WTC11 (cell line): Measurements from ENCODE around the gene CLCN6. TPM values are rescaled to one million over a fixed set of nuclear protein-coding genes. Genes with fewer than 3 reads are reported as not detected.
A peak's percentile ranks its signal among the peaks of the same experiment; 100 is the strongest.

Experiments
- ATAC-seq: fragments of 200-7000 bp; cut with Tn5 transposase; 2 replicates; pipeline ENCODE4 v1.10.0; 2021; ENCODE audit warnings: mild to moderate bottlenecking, moderate library complexity
- Bru-seq: library from RNA; stranded (reverse); fragments of 400-500 nt; gene quantifications from one replicate; lab custom pipeline; 2021; lab: Mats Ljungman, UMichigan
- CTCF ChIA-PET: fragments of 300-600 bp; sonication (Branson Sonifier 250); formaldehyde crosslinking; loops from one replicate; lab custom pipeline; 2021; ENCODE audit warnings: antibody characterized with exemption; lab: Charles Lee
- POLR2A ChIA-PET: fragments of 350-600 bp; sonication (Branson Sonifier 250); formaldehyde crosslinking; loops from one replicate; lab custom pipeline; 2021; ENCODE audit warnings: antibody characterized with exemption; lab: Charles Lee
- DNase-seq: peaks from one replicate; pipeline ENCODE4 v3.0.0; 2021; ENCODE audit warnings: low spot score
- H3K27ac Mint-ChIP-seq: 2 replicates; pipeline ENCODE4 v1.8.0; 2021; ENCODE audit warnings: mixed read lengths
- H3K27me3 Mint-ChIP-seq: 2 replicates; pipeline ENCODE4 v1.8.0; 2021; ENCODE audit warnings: low read depth, mild to moderate bottlenecking, moderate library complexity, mixed read lengths
- H3K36me3 Mint-ChIP-seq: 2 replicates; pipeline ENCODE4 v1.8.0; 2021; ENCODE audit warnings: mixed read lengths
- H3K4me1 Mint-ChIP-seq: 2 replicates; pipeline ENCODE4 v1.8.0; 2022; ENCODE audit warnings: mixed read lengths
- H3K4me3 Mint-ChIP-seq: 2 replicates; pipeline ENCODE4 v1.8.0; 2021; ENCODE audit warnings: mild to moderate bottlenecking, moderate library complexity, mixed read lengths
- H3K9me3 Mint-ChIP-seq: 2 replicates; pipeline ENCODE4 v1.8.0; 2021; ENCODE audit warnings: mixed read lengths
- ATF1 ChIP-seq: sonication (generic); formaldehyde crosslinking; IDR thresholded peaks from 2 replicates; pipeline ENCODE4 v1.8.1; 2023; ENCODE audit warnings: mild to moderate bottlenecking, moderate library complexity, missing genetic modification reagents
- FOXJ3 ChIP-seq: sonication (generic); formaldehyde crosslinking; IDR thresholded peaks from 2 replicates; pipeline ENCODE4 v1.9.0; 2021; ENCODE audit warnings: missing genetic modification reagents, mild to moderate bottlenecking, borderline replicate concordance
- GABPB1 ChIP-seq: sonication (generic); formaldehyde crosslinking; IDR thresholded peaks from 2 replicates; pipeline ENCODE4 v1.8.1; 2023; ENCODE audit warnings: mild to moderate bottlenecking, missing genetic modification reagents
- NR3C1 ChIP-seq: sonication (generic); formaldehyde crosslinking; conservative IDR thresholded peaks from 2 replicates; pipeline ENCODE4 v1.8.1; 2023; ENCODE audit warnings: low read depth, mild to moderate bottlenecking, missing genetic modification reagents
- SP1 ChIP-seq: sonication (generic); formaldehyde crosslinking; conservative IDR thresholded peaks from 2 replicates; pipeline ENCODE4 v1.8.1; 2022; ENCODE audit warnings: missing genetic modification reagents
- TEAD1 ChIP-seq: sonication (generic); formaldehyde crosslinking; IDR thresholded peaks from 2 replicates; pipeline ENCODE4 v1.8.0; 2022; ENCODE audit warnings: mild to moderate bottlenecking, missing genetic modification reagents
- ZNF138 ChIP-seq: sonication (generic); formaldehyde crosslinking; conservative IDR thresholded peaks from 2 replicates; pipeline ENCODE4 v1.8.1; 2022; ENCODE audit warnings: mild to moderate bottlenecking, moderate library complexity, missing genetic modification reagents
- long read RNA-seq, 3 experiments: library from RNA in 1 of 3; library from capped mRNA in 1 of 3; library from polyadenylated mRNA in 1 of 3; unstranded in 2 of 3; stranded (forward) in 1 of 3; transcript quantifications; one replicate each; pipeline ENCODE4 v2.0.0, GENCODE V29; 2021
- total RNA-seq: library from RNA; stranded (reverse); gene quantifications from 3 replicates; pipeline ENCODE4 v1.2.3, GENCODE V29; 2021
- TF ChIP-seq, protein P1 (sequence below): sonication (generic); formaldehyde crosslinking; IDR thresholded peaks from 2 replicates; pipeline ENCODE4 v1.8.0; 2022; ENCODE audit warnings: missing genetic modification reagents
- TF ChIP-seq, protein P2 (sequence below): sonication (generic); formaldehyde crosslinking; IDR thresholded peaks from 2 replicates; pipeline ENCODE4 v1.8.1; 2023; ENCODE audit warnings: mild to moderate bottlenecking, missing genetic modification reagents
- TF ChIP-seq, protein P3 (sequence below): sonication (generic); formaldehyde crosslinking; IDR thresholded peaks from 2 replicates; pipeline ENCODE4 v1.8.1; 2023; ENCODE audit warnings: mild to moderate bottlenecking, missing genetic modification reagents
- TF ChIP-seq, protein P4 (sequence below): sonication (generic); formaldehyde crosslinking; IDR thresholded peaks from 2 replicates; pipeline ENCODE4 v1.8.0; 2023; ENCODE audit warnings: mild to moderate bottlenecking, missing genetic modification reagents
- TF ChIP-seq, protein P5 (sequence below): sonication (generic); formaldehyde crosslinking; IDR thresholded peaks from 2 replicates; pipeline ENCODE4 v1.8.0; 2023; ENCODE audit warnings: missing genetic modification reagents, mild to moderate bottlenecking, borderline replicate concordance
- TF ChIP-seq, protein P6 (sequence below): sonication (generic); formaldehyde crosslinking; IDR thresholded peaks from 2 replicates; pipeline ENCODE4 v1.8.0; 2022; ENCODE audit warnings: mild to moderate bottlenecking, missing genetic modification reagents

The CLCN6 gene, protein sequence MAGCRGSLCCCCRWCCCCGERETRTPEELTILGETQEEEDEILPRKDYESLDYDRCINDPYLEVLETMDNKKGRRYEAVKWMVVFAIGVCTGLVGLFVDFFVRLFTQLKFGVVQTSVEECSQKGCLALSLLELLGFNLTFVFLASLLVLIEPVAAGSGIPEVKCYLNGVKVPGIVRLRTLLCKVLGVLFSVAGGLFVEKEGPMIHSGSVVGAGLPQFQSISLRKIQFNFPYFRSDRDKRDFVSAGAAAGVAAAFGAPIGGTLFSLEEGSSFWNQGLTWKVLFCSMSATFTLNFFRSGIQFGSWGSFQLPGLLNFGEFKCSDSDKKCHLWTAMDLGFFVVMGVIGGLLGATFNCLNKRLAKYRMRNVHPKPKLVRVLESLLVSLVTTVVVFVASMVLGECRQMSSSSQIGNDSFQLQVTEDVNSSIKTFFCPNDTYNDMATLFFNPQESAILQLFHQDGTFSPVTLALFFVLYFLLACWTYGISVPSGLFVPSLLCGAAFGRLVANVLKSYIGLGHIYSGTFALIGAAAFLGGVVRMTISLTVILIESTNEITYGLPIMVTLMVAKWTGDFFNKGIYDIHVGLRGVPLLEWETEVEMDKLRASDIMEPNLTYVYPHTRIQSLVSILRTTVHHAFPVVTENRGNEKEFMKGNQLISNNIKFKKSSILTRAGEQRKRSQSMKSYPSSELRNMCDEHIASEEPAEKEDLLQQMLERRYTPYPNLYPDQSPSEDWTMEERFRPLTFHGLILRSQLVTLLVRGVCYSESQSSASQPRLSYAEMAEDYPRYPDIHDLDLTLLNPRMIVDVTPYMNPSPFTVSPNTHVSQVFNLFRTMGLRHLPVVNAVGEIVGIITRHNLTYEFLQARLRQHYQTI
- total RNA-seq (20.0 to 22.3 TPM (median 20.8 TPM) in 3 replicates), Bru-seq, nascent RNA (percentile 80 among the genes with signal in this experiment)
- long read RNA-seq, experiment 1, full-length matches to known transcripts: 25 of 92 reads
- long read RNA-seq, experiment 1, partial matches to known transcripts: 26 of 92 reads
- long read RNA-seq, experiment 1, other reads (novel, unspliced or antisense): 41 of 92 reads
- long read RNA-seq, experiment 2, full-length matches to known transcripts: 4 of 21 reads
- long read RNA-seq, experiment 2, partial matches to known transcripts: 11 of 21 reads
- long read RNA-seq, experiment 2, other reads (novel, unspliced or antisense): 6 of 21 reads
- long read RNA-seq, experiment 3, partial matches to known transcripts: 8 of 10 reads
- long read RNA-seq, experiment 3, other reads (novel, unspliced or antisense): 1 of 10 reads

DNA sequence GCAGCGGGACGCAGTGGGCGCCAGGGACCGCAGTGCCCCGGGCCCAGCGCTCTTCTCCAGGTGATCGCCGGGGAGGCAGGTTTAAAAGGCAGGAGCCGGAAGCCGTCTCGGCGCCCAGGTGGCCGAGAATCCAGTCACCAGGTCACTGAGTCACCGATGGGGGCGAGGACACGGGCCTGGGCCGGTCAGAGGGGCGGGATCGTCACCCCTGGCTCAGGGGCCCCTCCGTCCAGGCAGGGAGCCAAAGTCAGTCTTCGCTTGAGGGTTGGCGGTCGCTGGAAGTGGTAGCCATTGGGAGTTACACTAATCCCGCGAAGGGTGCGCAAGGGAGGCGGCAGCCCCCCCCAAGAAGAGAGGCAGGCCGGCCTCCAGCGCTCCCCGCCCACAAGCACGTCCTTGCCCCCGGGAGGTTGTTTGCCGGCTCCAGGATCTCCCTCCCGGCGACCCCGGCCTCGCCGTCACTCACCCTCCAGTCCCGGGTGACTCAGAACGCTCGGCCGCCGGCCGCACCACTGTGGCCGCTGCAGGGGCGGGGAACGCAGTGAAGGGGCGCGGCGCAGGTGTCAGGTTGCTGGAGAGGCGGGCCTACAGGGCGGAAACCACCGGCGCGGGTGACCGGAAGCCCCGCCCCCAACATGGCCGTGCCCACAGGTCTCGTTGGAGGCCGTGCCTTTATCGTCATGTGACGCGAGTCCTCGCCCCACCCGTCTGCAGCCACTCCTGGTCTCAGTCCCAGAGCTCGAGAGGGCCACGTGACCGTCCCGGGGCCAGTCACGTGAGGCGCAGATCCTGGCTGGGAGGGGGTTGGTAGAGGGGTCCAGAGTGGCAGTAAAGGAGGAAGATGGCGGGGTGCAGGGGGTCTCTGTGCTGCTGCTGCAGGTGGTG lies at the start of gene CLCN6, which contains the start of gene MTHFR:
Gene CLCN6 (plus strand): TSS at position 770 of the 885 bp plus-strand sequence. CDS start 72 bp downstream, at position 842.
Gene MTHFR (minus strand): TSS at position 543 of the 885 bp plus-strand sequence. CDS start 2,848 bp downstream, outside the sequence.
- Mint-ChIP-seq H3K27me3 (no peaks in the 10 kb centered on the region), H3K9me3 (no peaks in the 10 kb centered on the region), H3K27ac (peak within 1 kb of the TSS; percentile 99), H3K36me3 (peaks cover 25% of the 10 kb centered on the region), H3K4me1 (peaks cover 57% of the 10 kb centered on the region), H3K4me3 (peak within 1 kb of the TSS; percentile 99)
- CTCF ChIA-PET: interaction anchor here (1.2 to 4.3 kb wide), 6 partner anchors 19 to 161 kb away, joined by 3 to 98 read pairs (median 5); no protein-coding TSS in a partner anchor
- DNase-seq (peak; percentile 100), ATAC-seq (peak; percentile 83)
- POLR2A ChIA-PET: interaction anchor here (0.6 to 1.5 kb wide), 4 partner anchors 19 to 487 kb away, joined by 3 to 8 read pairs (median 4); partner anchors contain the start of gene PLOD1
- TF ChIP-seq ZNF138 (CRISPR knock-in tag) (no peak), ATF1 (CRISPR knock-in tag) (no peak), GABPB1 (CRISPR knock-in tag) (no peak), NR3C1 (no peak), SP1 (CRISPR knock-in tag) (peak; percentile 99), FOXJ3 (no peak), TEAD1 (peak; percentile 34; the same call in 1 of the 2 replicates)
- TF ChIP-seq, protein P1, sequence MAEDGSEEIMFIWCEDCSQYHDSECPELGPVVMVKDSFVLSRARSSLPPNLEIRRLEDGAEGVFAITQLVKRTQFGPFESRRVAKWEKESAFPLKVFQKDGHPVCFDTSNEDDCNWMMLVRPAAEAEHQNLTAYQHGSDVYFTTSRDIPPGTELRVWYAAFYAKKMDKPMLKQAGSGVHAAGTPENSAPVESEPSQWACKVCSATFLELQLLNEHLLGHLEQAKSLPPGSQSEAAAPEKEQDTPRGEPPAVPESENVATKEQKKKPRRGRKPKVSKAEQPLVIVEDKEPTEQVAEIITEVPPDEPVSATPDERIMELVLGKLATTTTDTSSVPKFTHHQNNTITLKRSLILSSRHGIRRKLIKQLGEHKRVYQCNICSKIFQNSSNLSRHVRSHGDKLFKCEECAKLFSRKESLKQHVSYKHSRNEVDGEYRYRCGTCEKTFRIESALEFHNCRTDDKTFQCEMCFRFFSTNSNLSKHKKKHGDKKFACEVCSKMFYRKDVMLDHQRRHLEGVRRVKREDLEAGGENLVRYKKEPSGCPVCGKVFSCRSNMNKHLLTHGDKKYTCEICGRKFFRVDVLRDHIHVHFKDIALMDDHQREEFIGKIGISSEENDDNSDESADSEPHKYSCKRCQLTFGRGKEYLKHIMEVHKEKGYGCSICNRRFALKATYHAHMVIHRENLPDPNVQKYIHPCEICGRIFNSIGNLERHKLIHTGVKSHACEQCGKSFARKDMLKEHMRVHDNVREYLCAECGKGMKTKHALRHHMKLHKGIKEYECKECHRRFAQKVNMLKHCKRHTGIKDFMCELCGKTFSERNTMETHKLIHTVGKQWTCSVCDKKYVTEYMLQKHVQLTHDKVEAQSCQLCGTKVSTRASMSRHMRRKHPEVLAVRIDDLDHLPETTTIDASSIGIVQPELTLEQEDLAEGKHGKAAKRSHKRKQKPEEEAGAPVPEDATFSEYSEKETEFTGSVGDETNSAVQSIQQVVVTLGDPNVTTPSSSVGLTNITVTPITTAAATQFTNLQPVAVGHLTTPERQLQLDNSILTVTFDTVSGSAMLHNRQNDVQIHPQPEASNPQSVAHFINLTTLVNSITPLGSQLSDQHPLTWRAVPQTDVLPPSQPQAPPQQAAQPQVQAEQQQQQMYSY (CRISPR knock-in tag): peak; percentile 55; the same call in 1 of the 2 replicates
- TF ChIP-seq, protein P2, sequence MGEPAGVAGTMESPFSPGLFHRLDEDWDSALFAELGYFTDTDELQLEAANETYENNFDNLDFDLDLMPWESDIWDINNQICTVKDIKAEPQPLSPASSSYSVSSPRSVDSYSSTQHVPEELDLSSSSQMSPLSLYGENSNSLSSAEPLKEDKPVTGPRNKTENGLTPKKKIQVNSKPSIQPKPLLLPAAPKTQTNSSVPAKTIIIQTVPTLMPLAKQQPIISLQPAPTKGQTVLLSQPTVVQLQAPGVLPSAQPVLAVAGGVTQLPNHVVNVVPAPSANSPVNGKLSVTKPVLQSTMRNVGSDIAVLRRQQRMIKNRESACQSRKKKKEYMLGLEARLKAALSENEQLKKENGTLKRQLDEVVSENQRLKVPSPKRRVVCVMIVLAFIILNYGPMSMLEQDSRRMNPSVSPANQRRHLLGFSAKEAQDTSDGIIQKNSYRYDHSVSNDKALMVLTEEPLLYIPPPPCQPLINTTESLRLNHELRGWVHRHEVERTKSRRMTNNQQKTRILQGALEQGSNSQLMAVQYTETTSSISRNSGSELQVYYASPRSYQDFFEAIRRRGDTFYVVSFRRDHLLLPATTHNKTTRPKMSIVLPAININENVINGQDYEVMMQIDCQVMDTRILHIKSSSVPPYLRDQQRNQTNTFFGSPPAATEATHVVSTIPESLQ (CRISPR knock-in tag): no peak
- TF ChIP-seq, protein P3, sequence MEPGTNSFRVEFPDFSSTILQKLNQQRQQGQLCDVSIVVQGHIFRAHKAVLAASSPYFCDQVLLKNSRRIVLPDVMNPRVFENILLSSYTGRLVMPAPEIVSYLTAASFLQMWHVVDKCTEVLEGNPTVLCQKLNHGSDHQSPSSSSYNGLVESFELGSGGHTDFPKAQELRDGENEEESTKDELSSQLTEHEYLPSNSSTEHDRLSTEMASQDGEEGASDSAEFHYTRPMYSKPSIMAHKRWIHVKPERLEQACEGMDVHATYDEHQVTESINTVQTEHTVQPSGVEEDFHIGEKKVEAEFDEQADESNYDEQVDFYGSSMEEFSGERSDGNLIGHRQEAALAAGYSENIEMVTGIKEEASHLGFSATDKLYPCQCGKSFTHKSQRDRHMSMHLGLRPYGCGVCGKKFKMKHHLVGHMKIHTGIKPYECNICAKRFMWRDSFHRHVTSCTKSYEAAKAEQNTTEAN (CRISPR knock-in tag): peak; percentile 88
- TF ChIP-seq, protein P4, sequence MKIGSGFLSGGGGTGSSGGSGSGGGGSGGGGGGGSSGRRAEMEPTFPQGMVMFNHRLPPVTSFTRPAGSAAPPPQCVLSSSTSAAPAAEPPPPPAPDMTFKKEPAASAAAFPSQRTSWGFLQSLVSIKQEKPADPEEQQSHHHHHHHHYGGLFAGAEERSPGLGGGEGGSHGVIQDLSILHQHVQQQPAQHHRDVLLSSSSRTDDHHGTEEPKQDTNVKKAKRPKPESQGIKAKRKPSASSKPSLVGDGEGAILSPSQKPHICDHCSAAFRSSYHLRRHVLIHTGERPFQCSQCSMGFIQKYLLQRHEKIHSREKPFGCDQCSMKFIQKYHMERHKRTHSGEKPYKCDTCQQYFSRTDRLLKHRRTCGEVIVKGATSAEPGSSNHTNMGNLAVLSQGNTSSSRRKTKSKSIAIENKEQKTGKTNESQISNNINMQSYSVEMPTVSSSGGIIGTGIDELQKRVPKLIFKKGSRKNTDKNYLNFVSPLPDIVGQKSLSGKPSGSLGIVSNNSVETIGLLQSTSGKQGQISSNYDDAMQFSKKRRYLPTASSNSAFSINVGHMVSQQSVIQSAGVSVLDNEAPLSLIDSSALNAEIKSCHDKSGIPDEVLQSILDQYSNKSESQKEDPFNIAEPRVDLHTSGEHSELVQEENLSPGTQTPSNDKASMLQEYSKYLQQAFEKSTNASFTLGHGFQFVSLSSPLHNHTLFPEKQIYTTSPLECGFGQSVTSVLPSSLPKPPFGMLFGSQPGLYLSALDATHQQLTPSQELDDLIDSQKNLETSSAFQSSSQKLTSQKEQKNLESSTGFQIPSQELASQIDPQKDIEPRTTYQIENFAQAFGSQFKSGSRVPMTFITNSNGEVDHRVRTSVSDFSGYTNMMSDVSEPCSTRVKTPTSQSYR (CRISPR knock-in tag): peak; percentile 55; the same call in 1 of the 2 replicates
- TF ChIP-seq, protein P5, sequence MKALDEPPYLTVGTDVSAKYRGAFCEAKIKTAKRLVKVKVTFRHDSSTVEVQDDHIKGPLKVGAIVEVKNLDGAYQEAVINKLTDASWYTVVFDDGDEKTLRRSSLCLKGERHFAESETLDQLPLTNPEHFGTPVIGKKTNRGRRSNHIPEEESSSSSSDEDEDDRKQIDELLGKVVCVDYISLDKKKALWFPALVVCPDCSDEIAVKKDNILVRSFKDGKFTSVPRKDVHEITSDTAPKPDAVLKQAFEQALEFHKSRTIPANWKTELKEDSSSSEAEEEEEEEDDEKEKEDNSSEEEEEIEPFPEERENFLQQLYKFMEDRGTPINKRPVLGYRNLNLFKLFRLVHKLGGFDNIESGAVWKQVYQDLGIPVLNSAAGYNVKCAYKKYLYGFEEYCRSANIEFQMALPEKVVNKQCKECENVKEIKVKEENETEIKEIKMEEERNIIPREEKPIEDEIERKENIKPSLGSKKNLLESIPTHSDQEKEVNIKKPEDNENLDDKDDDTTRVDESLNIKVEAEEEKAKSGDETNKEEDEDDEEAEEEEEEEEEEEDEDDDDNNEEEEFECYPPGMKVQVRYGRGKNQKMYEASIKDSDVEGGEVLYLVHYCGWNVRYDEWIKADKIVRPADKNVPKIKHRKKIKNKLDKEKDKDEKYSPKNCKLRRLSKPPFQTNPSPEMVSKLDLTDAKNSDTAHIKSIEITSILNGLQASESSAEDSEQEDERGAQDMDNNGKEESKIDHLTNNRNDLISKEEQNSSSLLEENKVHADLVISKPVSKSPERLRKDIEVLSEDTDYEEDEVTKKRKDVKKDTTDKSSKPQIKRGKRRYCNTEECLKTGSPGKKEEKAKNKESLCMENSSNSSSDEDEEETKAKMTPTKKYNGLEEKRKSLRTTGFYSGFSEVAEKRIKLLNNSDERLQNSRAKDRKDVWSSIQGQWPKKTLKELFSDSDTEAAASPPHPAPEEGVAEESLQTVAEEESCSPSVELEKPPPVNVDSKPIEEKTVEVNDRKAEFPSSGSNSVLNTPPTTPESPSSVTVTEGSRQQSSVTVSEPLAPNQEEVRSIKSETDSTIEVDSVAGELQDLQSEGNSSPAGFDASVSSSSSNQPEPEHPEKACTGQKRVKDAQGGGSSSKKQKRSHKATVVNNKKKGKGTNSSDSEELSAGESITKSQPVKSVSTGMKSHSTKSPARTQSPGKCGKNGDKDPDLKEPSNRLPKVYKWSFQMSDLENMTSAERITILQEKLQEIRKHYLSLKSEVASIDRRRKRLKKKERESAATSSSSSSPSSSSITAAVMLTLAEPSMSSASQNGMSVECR (CRISPR knock-in tag): peak; percentile 62; the same call in 1 of the 2 replicates
- TF ChIP-seq, protein P6, sequence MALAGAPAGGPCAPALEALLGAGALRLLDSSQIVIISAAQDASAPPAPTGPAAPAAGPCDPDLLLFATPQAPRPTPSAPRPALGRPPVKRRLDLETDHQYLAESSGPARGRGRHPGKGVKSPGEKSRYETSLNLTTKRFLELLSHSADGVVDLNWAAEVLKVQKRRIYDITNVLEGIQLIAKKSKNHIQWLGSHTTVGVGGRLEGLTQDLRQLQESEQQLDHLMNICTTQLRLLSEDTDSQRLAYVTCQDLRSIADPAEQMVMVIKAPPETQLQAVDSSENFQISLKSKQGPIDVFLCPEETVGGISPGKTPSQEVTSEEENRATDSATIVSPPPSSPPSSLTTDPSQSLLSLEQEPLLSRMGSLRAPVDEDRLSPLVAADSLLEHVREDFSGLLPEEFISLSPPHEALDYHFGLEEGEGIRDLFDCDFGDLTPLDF (CRISPR knock-in tag): 0 out of 2 replicates have a peak, but pooled peaks have one; percentile 3
